ENCODE data around the gene TMOD1. TPM values are rescaled to one million over a fixed set of nuclear protein-coding genes. Genes with fewer than 3 reads are reported as not detected.

TMOD1 gene
- polyA plus RNA-seq, 1 of the 3 experiments (the other 2 are of a cell fraction): 0.54 TPM

DNA sequence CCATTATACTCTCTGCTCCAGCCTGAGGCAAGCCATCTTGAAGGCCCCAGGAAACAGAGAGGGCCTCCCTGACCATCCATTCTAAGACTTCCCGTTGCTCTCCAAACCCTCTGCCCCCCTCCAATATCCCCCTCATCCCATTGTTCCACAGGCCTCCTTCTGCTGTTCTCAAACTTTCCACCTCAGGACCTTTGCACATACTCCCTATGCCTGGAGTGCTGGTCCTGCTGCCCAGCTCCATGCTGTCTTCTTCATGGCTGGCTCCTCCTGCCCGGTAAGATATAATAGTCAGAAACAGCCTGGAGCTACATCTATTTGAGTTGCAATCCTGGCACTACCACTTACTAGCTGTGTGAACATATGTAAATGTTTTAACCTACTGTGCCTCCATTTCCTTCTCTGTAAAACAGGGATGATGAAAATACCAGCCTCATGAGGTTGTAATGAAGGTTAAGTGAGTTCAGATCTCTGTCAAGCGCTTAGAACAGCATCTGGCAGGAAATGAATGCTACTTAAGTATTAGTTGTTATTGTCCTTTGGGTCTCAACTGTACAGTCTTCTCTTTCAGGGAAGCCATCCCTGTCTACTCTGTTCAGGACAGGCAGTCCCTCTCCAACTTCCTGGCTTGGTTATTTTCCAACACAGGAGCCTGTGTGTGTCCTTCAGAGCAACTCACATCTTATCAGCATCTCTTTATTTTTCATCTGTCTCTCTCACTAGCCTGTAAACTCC is 45.8 kb downstream of the TMOD1 start:
- Histone ChIP-seq H3K36me3 (replicated peaks in 1 of 2; ENCODE audit: control insufficient read depth in 1 of 2, insufficient read depth in 2 of 2, low read length in 1 of 2) (peaks cover 0 to 3% of the 10 kb centered on the region in 2 experiments), H3K9me3 (no peaks in the 10 kb centered on the region), H4K20me1 (ENCODE audit: insufficient read depth) (no peaks in the 10 kb centered on the region), H3K79me2 (ENCODE audit: insufficient read depth) (no peaks in the 10 kb centered on the region), H3K27ac (ENCODE audit: low read depth in 2 of 2, low read length in 1 of 2) (peak overlapping the region in 1 of 2 experiments; percentile 11; a peak in 2 of 4 replicates), H3K4me1 (ENCODE audit: control insufficient read depth in 1 of 2, insufficient read depth in 2 of 2, low read depth in 1 of 2, low read length in 1 of 2) (peaks cover 0 to 5% of the 10 kb centered on the region in 2 experiments; a peak in 1 of 4 replicates), H3K27me3 (ENCODE audit: insufficient read depth) (no peaks in the 10 kb centered on the region), H3K9ac (no peak overlapping the region), H3F3A (replicated peaks; ENCODE audit: insufficient read depth) (no peaks in the 10 kb centered on the region), H2AFZ (ENCODE audit: low read depth) (no peak overlapping the region), H3K4me3 (ENCODE audit: low read depth in 2 of 2, low read length in 1 of 2) (no peak overlapping the region), H3K4me2 (no peak overlapping the region), H3K9me2 (no peaks in the 10 kb centered on the region)
- ChIA-PET CTCF (interaction anchor here (1.6 to 2.8 kb wide), 2 partner anchors 10 to 51 kb away, joined by 4 to 9 read pairs; no protein-coding TSS in a partner anchor), POLR2A (no interaction called here)
- WGBS (ENCODE audit: low lambda C conversion rate): 46% methylated on average over 3 of the region's 3 CpGs
- DNase-seq: no peak
- no peak for TF ChIP-seq POLR2AphosphoS5 (IDR thresholded peaks at IDR 0.05; ENCODE audit: low read depth, low read length)
- no peak for TF ChIP-seq TEAD4 (IDR thresholded peaks at IDR 0.05; ENCODE audit: borderline replicate concordance, insufficient read depth)
- TF ChIP-seq YY1 (IDR thresholded peaks at IDR 0.05; ENCODE audit: low read depth): no peak
- no peak for TF ChIP-seq ELF1 (IDR thresholded peaks at IDR 0.05)
- no peak for TF ChIP-seq CHD2 (IDR thresholded peaks at IDR 0.05; ENCODE audit: low read length, partially characterized antibody)
- no peak for TF ChIP-seq CTCF (IDR thresholded peaks at IDR 0.05)
- TF ChIP-seq SIN3A (IDR thresholded peaks at IDR 0.05; ENCODE audit: borderline replicate concordance, low read depth, low read length): no peak
- no peak for TF ChIP-seq PBX3 (IDR thresholded peaks at IDR 0.05)
- no peak for TF ChIP-seq TAF1 (IDR thresholded peaks at IDR 0.05; ENCODE audit: borderline replicate concordance, low read depth, low read length)
- TF ChIP-seq RCOR1 (IDR thresholded peaks at IDR 0.05; ENCODE audit: low read length): no peak
- TF ChIP-seq, protein P1, sequence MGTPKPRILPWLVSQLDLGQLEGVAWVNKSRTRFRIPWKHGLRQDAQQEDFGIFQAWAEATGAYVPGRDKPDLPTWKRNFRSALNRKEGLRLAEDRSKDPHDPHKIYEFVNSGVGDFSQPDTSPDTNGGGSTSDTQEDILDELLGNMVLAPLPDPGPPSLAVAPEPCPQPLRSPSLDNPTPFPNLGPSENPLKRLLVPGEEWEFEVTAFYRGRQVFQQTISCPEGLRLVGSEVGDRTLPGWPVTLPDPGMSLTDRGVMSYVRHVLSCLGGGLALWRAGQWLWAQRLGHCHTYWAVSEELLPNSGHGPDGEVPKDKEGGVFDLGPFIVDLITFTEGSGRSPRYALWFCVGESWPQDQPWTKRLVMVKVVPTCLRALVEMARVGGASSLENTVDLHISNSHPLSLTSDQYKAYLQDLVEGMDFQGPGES (IDR thresholded peaks at IDR 0.05; ENCODE audit: low read depth, low read length): no peak
- TF ChIP-seq ZBTB33 (IDR thresholded peaks at IDR 0.05; ENCODE audit: borderline replicate concordance, low read depth): no peak
- TF ChIP-seq, protein P2, sequence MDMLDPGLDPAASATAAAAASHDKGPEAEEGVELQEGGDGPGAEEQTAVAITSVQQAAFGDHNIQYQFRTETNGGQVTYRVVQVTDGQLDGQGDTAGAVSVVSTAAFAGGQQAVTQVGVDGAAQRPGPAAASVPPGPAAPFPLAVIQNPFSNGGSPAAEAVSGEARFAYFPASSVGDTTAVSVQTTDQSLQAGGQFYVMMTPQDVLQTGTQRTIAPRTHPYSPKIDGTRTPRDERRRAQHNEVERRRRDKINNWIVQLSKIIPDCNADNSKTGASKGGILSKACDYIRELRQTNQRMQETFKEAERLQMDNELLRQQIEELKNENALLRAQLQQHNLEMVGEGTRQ (IDR thresholded peaks at IDR 0.05; ENCODE audit: borderline replicate concordance, low read depth, low read length): no peak
- TF ChIP-seq REST (IDR thresholded peaks at IDR 0.05; ENCODE audit: low read depth, low read length): no peak
- no peak for TF ChIP-seq GABPA (IDR thresholded peaks at IDR 0.05; ENCODE audit: low read depth)
